WTC11 (cell line): ENCODE measurements around the gene TAF6.

Experiments
- ATF3 ChIP-seq: sonication (generic); formaldehyde crosslinking; conservative IDR thresholded peaks from 2 replicates; pipeline ENCODE4 v1.8.1; 2022; ENCODE audit warnings: mild to moderate bottlenecking, missing genetic modification reagents
- CTCF ChIP-seq: fragments of 200-600 bp; IDR thresholded peaks from 2 replicates; pipeline ENCODE4 v1.8.0; 2022; ENCODE audit warnings: antibody characterized with exemption
- ESRRA ChIP-seq: sonication (generic); formaldehyde crosslinking; IDR thresholded peaks from 2 replicates; pipeline ENCODE4 v1.8.1; 2022; ENCODE audit warnings: mild to moderate bottlenecking, missing genetic modification reagents, borderline replicate concordance
- JUN ChIP-seq: sonication (generic); formaldehyde crosslinking; IDR thresholded peaks from 2 replicates; pipeline ENCODE4 v1.8.0; 2023; ENCODE audit warnings: mild to moderate bottlenecking, missing genetic modification reagents
- NR2C2 ChIP-seq: sonication (generic); formaldehyde crosslinking; IDR thresholded peaks from 2 replicates; pipeline ENCODE4 v1.8.0; 2022; ENCODE audit warnings: mild to moderate bottlenecking, missing genetic modification reagents
- TF ChIP-seq, protein P1 (sequence below): sonication (generic); formaldehyde crosslinking; IDR thresholded peaks from 2 replicates; pipeline ENCODE4 v1.8.0; 2023; ENCODE audit warnings: missing genetic modification reagents, mild to moderate bottlenecking, borderline replicate concordance
- TF ChIP-seq, protein P2 (sequence below): sonication (generic); formaldehyde crosslinking; IDR thresholded peaks from 2 replicates; pipeline ENCODE4 v1.8.1; 2023; ENCODE audit warnings: mild to moderate bottlenecking, missing genetic modification reagents, moderate library complexity

DNA sequence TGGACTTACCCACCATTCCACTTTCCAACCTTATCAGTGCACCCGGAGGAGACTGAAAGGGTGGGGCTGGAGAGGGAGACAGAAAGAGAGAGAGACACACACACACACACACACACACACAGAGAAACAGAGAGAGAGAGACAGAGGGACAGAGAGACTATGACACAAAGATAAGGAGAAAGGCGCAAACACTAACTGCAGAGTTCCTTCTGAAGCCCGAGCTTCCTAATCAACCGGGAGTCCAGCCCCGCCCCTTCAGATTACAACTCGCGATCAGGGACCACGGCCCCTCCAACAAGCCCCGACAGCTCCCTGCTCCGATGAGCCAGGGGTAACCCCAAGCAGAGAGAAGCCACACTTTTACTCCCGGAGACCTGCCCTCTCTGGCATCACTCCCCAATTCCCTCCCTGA is 48.8 kb upstream of the TAF6 start:
- TF ChIP-seq, protein P1, sequence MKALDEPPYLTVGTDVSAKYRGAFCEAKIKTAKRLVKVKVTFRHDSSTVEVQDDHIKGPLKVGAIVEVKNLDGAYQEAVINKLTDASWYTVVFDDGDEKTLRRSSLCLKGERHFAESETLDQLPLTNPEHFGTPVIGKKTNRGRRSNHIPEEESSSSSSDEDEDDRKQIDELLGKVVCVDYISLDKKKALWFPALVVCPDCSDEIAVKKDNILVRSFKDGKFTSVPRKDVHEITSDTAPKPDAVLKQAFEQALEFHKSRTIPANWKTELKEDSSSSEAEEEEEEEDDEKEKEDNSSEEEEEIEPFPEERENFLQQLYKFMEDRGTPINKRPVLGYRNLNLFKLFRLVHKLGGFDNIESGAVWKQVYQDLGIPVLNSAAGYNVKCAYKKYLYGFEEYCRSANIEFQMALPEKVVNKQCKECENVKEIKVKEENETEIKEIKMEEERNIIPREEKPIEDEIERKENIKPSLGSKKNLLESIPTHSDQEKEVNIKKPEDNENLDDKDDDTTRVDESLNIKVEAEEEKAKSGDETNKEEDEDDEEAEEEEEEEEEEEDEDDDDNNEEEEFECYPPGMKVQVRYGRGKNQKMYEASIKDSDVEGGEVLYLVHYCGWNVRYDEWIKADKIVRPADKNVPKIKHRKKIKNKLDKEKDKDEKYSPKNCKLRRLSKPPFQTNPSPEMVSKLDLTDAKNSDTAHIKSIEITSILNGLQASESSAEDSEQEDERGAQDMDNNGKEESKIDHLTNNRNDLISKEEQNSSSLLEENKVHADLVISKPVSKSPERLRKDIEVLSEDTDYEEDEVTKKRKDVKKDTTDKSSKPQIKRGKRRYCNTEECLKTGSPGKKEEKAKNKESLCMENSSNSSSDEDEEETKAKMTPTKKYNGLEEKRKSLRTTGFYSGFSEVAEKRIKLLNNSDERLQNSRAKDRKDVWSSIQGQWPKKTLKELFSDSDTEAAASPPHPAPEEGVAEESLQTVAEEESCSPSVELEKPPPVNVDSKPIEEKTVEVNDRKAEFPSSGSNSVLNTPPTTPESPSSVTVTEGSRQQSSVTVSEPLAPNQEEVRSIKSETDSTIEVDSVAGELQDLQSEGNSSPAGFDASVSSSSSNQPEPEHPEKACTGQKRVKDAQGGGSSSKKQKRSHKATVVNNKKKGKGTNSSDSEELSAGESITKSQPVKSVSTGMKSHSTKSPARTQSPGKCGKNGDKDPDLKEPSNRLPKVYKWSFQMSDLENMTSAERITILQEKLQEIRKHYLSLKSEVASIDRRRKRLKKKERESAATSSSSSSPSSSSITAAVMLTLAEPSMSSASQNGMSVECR (CRISPR knock-in tag), result no peak
- TF ChIP-seq CTCF (no peak), NR2C2 (CRISPR knock-in tag) (no peak), ESRRA (CRISPR knock-in tag) (no peak), JUN (CRISPR knock-in tag) (no peak), ATF3 (CRISPR knock-in tag) (no peak)
- TF ChIP-seq, protein P2, sequence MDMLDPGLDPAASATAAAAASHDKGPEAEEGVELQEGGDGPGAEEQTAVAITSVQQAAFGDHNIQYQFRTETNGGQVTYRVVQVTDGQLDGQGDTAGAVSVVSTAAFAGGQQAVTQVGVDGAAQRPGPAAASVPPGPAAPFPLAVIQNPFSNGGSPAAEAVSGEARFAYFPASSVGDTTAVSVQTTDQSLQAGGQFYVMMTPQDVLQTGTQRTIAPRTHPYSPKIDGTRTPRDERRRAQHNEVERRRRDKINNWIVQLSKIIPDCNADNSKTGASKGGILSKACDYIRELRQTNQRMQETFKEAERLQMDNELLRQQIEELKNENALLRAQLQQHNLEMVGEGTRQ (CRISPR knock-in tag), result no peak
